GM18873 (cell line): Measurements from ENCODE around the gene ITPR1.

Experiments used
- ATAC-seq: cut with Tn5 transposase; IDR thresholded peaks from one replicate; pipeline ENCODE4 v1.9.1; 2021; ENCODE audit warnings: mild to moderate bottlenecking, moderate library complexity, moderate number of reproducible peaks; ENCODE audit not compliant: unreplicated experiment, low FRiP score

Gene ITPR1

DNA sequence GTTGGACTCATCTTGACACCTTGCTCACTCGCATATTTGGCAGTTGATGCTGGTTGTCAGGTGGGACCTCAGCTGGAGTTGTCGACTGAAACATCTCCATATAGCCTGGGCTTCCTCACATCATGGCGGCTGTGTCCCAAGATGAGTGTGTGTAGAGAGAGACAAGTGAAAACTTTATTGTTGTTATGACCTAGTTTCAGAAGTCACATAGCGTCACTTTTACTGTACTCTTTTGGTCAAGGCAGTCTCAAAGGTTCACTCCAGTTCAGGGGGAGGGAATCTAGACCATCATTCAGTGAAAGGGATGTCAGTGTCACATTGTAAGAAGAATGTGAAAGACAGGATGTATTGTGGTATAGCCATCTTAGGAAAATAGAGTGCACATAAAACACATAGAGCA lies 214.2 kb downstream of the ITPR1 start:
- ATAC-seq, result no peak

DNA sequence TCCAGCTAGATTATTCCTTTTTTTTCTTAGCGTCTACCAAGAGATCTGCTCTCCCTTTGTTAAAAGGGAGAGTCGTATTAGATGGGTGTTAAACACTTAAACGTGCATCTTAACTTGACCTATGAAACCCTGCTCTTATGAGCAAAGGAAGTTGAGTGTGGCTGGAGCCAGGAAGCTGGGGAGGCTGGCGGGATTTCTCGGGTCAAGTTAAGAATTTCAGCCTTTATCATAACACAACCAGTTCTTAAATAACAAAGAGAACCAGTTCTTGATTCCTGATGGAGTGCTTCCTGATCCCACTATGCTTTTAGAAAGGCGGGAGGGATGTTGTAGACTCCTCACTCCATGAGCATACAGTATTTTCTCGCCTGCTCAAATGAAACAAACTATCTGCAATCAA lies 215.1 kb downstream of the ITPR1 start:
- ATAC-seq, result no peak

DNA sequence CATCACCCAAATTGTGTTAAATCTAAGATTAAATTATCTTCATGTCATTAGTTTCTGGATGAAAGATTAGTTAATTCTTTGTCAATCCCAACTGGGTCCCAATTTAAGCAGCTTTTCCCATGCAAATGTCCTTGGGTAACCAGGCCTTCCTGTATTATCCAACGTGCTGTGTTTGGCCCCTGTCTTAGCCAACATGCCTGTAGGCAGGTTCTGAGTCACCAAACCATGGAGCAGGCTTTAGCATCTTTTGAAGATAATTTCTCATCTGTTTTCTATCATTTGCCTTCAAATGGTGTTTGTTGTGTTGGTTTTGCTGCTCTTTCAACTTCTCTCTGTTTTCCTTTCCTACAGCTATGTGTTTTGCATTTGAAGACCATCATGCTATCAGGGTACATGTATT lies 216.2 kb downstream of the ITPR1 start:
- ATAC-seq, result no peak

DNA sequence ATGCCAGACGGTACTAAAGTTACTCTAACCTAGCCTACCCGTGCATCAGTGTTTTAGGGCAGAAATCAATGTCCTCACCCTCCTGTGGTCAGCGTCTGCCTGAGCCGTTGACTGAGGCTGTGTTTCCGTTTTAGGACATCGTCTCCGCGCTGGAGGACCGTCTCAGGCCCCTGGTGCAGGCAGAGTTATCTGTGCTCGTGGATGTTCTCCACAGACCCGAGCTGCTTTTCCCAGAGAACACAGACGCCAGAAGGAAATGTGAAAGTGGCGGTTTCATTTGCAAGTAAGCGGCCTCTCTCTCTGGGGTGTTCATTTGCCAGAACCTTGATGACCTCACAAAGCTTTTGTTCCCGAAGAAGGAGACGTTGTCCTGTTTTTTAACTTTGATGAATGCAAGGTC lies 217.0 kb downstream of the ITPR1 start:
- ATAC-seq, result no peak

GRCh38 chr3:4711680-4711992 lies 218.5 kb downstream of the ITPR1 start:
- no peak for ATAC-seq

GRCh38 chr3:4712109-4712508 lies 219.0 kb downstream of the ITPR1 start:
- ATAC-seq, result no peak

DNA sequence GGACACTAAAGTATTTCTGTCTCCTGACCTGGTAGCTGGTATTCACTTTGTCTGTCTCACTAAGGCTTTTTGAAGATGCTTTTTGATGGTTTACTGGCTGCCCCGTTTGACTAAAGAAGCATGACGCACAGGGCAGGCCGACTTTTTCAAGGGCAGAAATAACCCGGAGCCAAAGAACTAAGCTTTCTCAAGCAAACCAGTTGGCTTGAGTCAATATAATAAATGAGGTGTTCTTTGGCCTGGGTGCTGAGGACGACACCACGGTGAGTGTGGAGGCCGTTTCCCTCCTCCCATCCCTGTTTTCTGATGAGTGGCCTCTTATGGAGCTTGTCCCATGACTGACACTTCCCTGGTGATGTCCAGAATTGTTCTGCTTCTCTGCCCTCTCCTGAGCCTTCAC lies 220.9 kb downstream of the ITPR1 start:
- no peak for ATAC-seq

- no peak for ATAC-seq
Measured at GRCh38 chr3:4716266-4716665, 223.1 kb downstream of the ITPR1 start.

GRCh38 chr3:4716706-4717362 lies 223.7 kb downstream of the ITPR1 start:
- no peak for ATAC-seq

- ATAC-seq, result no peak
Measured at GRCh38 chr3:4717363-4717740, 224.2 kb downstream of the ITPR1 start.

DNA sequence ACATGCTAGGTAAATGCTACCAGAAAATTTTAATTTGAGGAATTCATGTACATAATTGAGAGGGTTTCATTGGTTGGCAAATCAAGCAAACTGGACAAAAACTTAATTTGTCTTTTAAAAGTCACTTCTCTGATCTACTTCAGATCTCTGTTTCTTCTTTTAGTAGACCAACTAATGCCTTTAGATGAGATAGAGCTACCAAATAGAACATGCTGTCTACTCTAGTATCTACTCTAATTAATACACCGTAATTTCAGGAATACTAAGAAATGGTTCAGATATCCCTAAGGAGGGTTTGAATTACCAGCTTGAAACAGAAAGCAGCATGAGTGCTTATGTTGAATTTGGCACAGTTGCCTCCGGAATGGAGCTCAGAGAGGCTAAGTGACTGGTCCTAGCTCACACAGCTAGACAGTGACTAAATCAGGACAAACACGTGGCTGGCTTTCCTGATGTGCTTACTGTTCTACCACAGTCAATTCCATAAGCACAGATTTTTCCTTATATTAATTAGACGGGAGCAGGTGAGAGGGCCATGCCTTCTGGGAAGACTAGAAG lies 225.1 kb downstream of the ITPR1 start:
- ATAC-seq, result no peak

GRCh38 chr3:4719046-4719501 lies 225.9 kb downstream of the ITPR1 start:
- ATAC-seq, result no peak

GRCh38 chr3:4720316-4721075 lies 227.3 kb downstream of the ITPR1 start:
- ATAC-seq, result no peak

GRCh38 chr3:4721511-4721911 lies 228.4 kb downstream of the ITPR1 start:
- no peak for ATAC-seq

DNA sequence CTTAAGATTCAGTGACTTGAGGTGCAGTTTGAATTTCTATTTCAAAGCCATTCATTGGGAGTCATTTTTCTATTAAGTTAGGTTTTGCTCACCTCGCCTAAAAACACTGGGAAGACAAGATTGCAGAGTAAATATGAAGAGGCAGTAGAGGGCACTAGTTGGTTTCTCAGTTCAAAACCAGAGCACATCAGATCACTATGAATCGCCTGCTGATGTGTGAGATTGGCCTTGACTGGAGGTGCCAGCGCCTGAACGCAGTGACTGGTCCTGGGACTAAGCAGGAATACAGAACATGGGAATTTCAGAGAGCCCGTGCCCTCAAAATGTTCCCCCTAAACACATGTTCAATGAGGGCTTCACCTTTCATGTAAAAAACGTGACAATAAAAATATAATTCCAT lies 229.0 kb downstream of the ITPR1 start:
- no peak for ATAC-seq

- ATAC-seq, result no peak
Measured at GRCh38 chr3:4724051-4724629, 231.0 kb downstream of the ITPR1 start.

GRCh38 chr3:4726549-4726948 lies 233.4 kb downstream of the ITPR1 start:
- no peak for ATAC-seq

DNA sequence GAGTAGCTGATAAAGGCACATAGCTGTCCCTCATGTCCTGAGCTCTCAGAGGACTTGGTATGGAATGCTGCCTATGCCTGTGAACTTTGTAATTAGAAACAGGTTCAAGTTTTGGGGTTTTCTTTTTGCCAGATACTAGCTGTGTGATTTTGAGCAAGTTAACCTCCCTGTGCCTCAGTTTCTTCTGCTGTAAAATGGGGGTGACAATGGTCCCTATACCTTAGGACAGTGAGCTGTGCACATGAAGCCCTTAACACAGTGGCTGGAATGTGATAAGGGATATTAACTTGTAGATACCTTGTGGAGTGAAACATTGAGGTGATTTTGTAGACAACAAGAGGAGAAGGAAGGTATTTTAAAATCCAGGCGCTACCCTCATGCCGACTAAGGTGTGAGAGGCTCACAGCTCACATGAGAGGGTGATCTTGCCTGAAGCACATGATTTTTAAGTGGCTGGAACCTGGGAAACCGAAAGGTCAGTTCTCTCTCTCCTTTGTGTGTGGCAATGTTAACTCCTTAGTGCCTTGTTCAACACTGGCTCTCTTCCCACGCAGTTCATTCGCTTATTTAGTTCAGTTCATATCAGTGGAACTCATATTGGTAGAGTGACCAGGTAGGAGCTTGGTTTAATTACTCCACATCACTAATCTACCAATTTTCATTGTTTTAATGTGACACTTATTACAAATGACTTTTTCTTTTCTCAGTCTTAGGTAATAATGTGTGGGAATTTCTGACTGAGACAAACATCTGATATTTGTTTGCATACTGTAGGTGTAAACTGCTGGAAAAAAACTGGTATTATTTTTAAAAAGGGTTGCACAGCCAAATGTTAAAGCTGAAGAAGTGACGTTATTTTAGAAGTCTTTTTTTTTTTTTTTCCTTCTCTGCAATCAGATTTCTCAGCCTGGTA lies 236.2 kb downstream of the ITPR1 start:
- no peak for ATAC-seq

DNA sequence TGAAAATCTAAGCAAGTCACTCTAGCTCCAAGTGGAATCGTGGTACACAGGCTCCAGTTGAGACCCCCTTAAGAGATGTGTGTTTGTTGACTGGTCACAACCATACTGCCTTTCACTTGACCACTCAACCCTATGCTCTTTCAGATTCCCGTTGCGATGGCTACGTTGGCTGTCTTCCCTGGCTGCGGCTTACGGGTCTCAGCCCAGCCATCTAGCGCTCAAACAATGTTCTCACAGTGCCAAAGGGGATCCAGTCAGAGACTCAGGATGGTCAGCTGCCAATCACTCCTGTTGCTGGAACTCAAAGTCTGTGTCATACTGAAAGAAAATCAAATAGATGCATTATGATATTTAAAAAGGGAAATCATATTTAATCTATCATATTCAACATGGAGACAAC lies 237.6 kb downstream of the ITPR1 start:
- ATAC-seq, result no peak

- ATAC-seq, result no peak
Measured at GRCh38 chr3:4731543-4732111, 238.5 kb downstream of the ITPR1 start.
